ENCODE measurements around the gene GNPDA1. TPM values are rescaled to one million over a fixed set of nuclear protein-coding genes. Genes with fewer than 3 reads are reported as not detected.

The GNPDA1 gene
- total RNA-seq, 1 donor from 2014 or later, result 76.8 TPM

GRCh38 chr5:142017832-142018427 is 5.1 kb upstream of the GNPDA1 start:
- TF ChIP-seq, protein P1, sequence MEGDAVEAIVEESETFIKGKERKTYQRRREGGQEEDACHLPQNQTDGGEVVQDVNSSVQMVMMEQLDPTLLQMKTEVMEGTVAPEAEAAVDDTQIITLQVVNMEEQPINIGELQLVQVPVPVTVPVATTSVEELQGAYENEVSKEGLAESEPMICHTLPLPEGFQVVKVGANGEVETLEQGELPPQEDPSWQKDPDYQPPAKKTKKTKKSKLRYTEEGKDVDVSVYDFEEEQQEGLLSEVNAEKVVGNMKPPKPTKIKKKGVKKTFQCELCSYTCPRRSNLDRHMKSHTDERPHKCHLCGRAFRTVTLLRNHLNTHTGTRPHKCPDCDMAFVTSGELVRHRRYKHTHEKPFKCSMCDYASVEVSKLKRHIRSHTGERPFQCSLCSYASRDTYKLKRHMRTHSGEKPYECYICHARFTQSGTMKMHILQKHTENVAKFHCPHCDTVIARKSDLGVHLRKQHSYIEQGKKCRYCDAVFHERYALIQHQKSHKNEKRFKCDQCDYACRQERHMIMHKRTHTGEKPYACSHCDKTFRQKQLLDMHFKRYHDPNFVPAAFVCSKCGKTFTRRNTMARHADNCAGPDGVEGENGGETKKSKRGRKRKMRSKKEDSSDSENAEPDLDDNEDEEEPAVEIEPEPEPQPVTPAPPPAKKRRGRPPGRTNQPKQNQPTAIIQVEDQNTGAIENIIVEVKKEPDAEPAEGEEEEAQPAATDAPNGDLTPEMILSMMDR (conservative IDR thresholded peaks at IDR 0.05), result no peak
- H3K27me3 Mint-ChIP-seq (ENCODE audit: low read depth), result peaks cover 3% of the 10 kb centered on the region
- H3K27ac Mint-ChIP-seq (ENCODE audit: unreplicated experiment), result no peak overlapping the region
- H3K9me3 Mint-ChIP-seq, result peaks cover 5% of the 10 kb centered on the region
- peaks cover 18% of the 10 kb centered on the region for H3K4me1 Mint-ChIP-seq
- no peak for DNase-seq (ENCODE audit: low read depth, low spot score)
- H3K36me3 Mint-ChIP-seq (ENCODE audit: low read depth), result no peaks in the 10 kb centered on the region
- H3K4me3 Mint-ChIP-seq, result no peak overlapping the region

GRCh38 chr5:142016556-142016955 is 3.7 kb upstream of the GNPDA1 start:
- TF ChIP-seq, protein P1 (conservative IDR thresholded peaks at IDR 0.05), result no peak
- no peak for DNase-seq (ENCODE audit: low read depth, low spot score)
- no peak overlapping the region for H3K4me3 Mint-ChIP-seq
- peaks cover 29% of the 10 kb centered on the region for H3K4me1 Mint-ChIP-seq
- H3K36me3 Mint-ChIP-seq (ENCODE audit: low read depth), result no peaks in the 10 kb centered on the region
- H3K27me3 Mint-ChIP-seq (ENCODE audit: low read depth), result no peaks in the 10 kb centered on the region
- no peak overlapping the region for H3K27ac Mint-ChIP-seq (ENCODE audit: unreplicated experiment)
- H3K9me3 Mint-ChIP-seq, result peaks cover 5% of the 10 kb centered on the region

DNA sequence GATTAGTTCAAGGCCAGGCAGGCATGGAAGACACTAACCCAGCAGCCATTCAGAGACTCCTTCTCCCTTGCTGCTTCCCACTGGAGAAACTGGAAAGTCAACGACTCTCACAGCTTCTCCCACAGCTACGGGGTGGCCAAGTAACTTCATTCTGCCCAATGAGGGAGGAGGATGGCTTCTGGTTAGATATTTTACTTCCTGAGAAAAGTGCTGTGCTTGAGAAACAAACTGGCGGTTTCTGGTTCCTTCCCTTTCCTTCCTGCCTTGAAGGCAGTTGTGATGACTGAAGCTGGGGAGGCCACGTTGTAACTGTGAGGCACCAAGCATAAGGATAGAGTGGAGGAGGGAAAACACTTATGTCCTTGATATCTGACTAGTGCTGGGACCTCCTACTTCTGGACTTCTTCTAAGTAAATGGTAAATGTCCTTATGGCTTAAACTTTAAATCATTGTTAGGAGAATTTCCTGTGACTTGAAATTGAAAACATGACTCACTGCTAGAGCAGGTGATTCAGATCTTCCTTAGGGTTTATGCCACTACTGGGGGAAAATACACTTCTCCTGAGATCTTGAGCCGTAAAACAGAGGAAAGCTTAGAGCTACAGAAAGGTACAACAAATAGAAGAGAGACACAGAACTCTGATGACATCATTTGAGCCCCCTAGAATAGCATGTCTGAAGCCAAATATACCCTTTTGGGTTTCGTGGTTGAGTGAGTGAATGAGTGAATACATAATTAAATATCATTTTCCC is 3.1 kb upstream of the GNPDA1 start:
- Mint-ChIP-seq H3K27me3 (ENCODE audit: low read depth) (no peaks in the 10 kb centered on the region), H3K27ac (ENCODE audit: unreplicated experiment) (no peak overlapping the region), H3K36me3 (ENCODE audit: low read depth) (no peaks in the 10 kb centered on the region), H3K4me1 (peaks cover 30% of the 10 kb centered on the region), H3K9me3 (peaks cover 5% of the 10 kb centered on the region), H3K4me3 (peak overlapping the region; percentile 76)
- no peak for DNase-seq (ENCODE audit: low read depth, low spot score)
- TF ChIP-seq, protein P1 (conservative IDR thresholded peaks at IDR 0.05), result no peak

GRCh38 chr5:142014911-142015584 is 2.2 kb upstream of the GNPDA1 start:
- Mint-ChIP-seq H3K4me3 (peak overlapping the region; percentile 76), H3K27ac (ENCODE audit: unreplicated experiment) (no peak overlapping the region), H3K36me3 (ENCODE audit: low read depth) (no peaks in the 10 kb centered on the region), H3K27me3 (ENCODE audit: low read depth) (no peaks in the 10 kb centered on the region), H3K4me1 (peaks cover 30% of the 10 kb centered on the region), H3K9me3 (peaks cover under 1% of the 10 kb centered on the region)
- DNase-seq (ENCODE audit: low read depth, low spot score), result peak; percentile 26
- TF ChIP-seq, protein P1 (conservative IDR thresholded peaks at IDR 0.05), result peak; percentile 73

DNA sequence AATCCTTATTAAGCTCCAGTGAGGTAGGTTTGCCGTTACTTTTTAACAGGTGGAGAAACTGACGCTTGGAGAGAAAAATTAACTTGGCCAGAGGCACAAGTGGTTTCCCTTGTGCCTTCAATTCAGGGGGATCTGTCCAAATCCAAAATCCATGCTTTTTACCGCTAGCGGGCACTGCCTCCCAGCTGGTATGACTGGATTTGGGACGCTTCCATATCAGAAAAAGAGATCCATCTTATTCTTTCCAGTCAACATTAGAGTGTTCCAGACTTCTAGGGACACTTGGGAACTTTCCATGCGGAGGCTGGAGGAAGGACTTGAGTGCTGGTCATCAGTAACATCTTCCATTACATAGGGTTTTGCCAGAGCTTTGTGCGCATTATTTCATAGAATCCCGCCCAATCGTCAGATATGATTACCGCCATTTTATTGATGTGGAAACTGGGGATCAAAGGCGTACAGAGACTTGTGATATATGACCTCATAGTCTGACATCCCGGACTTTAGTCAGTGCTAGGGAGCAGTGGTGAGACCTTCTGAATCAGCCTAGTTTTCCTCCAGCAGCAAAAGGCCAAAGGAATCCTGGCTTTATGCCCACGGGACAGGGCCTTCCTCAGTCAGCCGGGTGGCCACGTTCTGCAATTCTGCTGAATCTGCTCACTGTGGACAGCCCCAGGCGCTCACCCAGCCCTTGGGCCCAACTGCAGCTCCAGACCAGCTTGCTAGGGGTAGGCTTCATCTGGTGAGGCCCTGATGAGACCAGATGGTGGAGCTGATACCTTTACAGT is 1.1 kb upstream of the GNPDA1 start:
- H3K4me1 Mint-ChIP-seq, result peaks cover 30% of the 10 kb centered on the region
- H3K27me3 Mint-ChIP-seq (ENCODE audit: low read depth), result no peaks in the 10 kb centered on the region
- peak overlapping the region; percentile 89 for H3K4me3 Mint-ChIP-seq
- TF ChIP-seq, protein P1 (conservative IDR thresholded peaks at IDR 0.05), result no peak
- peaks cover under 1% of the 10 kb centered on the region for H3K36me3 Mint-ChIP-seq (ENCODE audit: low read depth)
- DNase-seq (ENCODE audit: low read depth, low spot score), result no peak
- H3K9me3 Mint-ChIP-seq, result no peaks in the 10 kb centered on the region
- H3K27ac Mint-ChIP-seq (ENCODE audit: unreplicated experiment), result no peak overlapping the region

All from neural crest cell (in vitro differentiated cells).